Memory B cell (primary cell): ENCODE measurements around the gene RPL38.

Source experiments
- ATAC-seq: fragments of 150-1000 bp; cut with Tn5 transposase; 2 replicates; pipeline ENCODE4 v1.10.0; 2021; ENCODE audit warnings: low read depth, mild to moderate bottlenecking, moderate library complexity
- DNase-seq, 2 donors: peaks; one replicate each; pipeline ENCODE4 v3.0.0; 2022; ENCODE audit warnings: low spot score in 2 of 2
- H3K27ac Mint-ChIP-seq: one replicate; pipeline ENCODE4 v1.8.0; 2022; ENCODE audit warnings: mild to moderate bottlenecking, moderate library complexity, mixed read lengths
- H3K27me3 Mint-ChIP-seq: one replicate; pipeline ENCODE4 v1.8.0; 2022; ENCODE audit warnings: mixed read lengths
- H3K36me3 Mint-ChIP-seq: one replicate; pipeline ENCODE4 v1.8.0; 2022; ENCODE audit warnings: mild to moderate bottlenecking, mixed read lengths
- H3K4me1 Mint-ChIP-seq: one replicate; pipeline ENCODE4 v1.8.0; 2022; ENCODE audit warnings: mixed read lengths
- H3K4me3 Mint-ChIP-seq: one replicate; pipeline ENCODE4 v1.8.0; 2022; ENCODE audit warnings: mild to moderate bottlenecking, moderate library complexity, mixed read lengths
- H3K9me3 Mint-ChIP-seq: one replicate; pipeline ENCODE4 v1.8.0; 2022; ENCODE audit warnings: mixed read lengths

The RPL38 gene

GRCh38 chr17:74250324-74250995, 47.0 kb downstream of the RPL38 start:
- DNase-seq (no peak), ATAC-seq (no peak)
- peaks cover 5% of the 10 kb centered on the region for H3K27me3 Mint-ChIP-seq
- H3K4me1 Mint-ChIP-seq = peaks cover 3% of the 10 kb centered on the region
- H3K4me3 Mint-ChIP-seq = no peak overlapping the region
- H3K36me3 Mint-ChIP-seq = peaks cover 4% of the 10 kb centered on the region
- no peak overlapping the region for H3K27ac Mint-ChIP-seq
- no peaks in the 10 kb centered on the region for H3K9me3 Mint-ChIP-seq

GRCh38 chr17:74251051-74251450, 47.6 kb downstream of the RPL38 start:
- no peaks in the 10 kb centered on the region for H3K9me3 Mint-ChIP-seq
- no peak overlapping the region for H3K27ac Mint-ChIP-seq
- peaks cover 4% of the 10 kb centered on the region for H3K36me3 Mint-ChIP-seq
- H3K4me3 Mint-ChIP-seq = no peak overlapping the region
- H3K27me3 Mint-ChIP-seq = peaks cover 5% of the 10 kb centered on the region
- DNase-seq = no peak
- no peak for ATAC-seq
- peaks cover 3% of the 10 kb centered on the region for H3K4me1 Mint-ChIP-seq

GRCh38 chr17:74251569-74251968, 48.1 kb downstream of the RPL38 start:
- Mint-ChIP-seq H3K9me3 (no peaks in the 10 kb centered on the region), H3K27ac (no peak overlapping the region), H3K27me3 (peaks cover 4% of the 10 kb centered on the region), H3K4me3 (no peak overlapping the region), H3K4me1 (peaks cover 3% of the 10 kb centered on the region), H3K36me3 (peaks cover 2% of the 10 kb centered on the region)
- DNase-seq (no peak), ATAC-seq (no peak)

GRCh38 chr17:74252211-74252610, 48.7 kb downstream of the RPL38 start:
- ATAC-seq = no peak
- H3K9me3 Mint-ChIP-seq = no peaks in the 10 kb centered on the region
- DNase-seq = no peak
- no peak overlapping the region for H3K4me3 Mint-ChIP-seq
- peaks cover 3% of the 10 kb centered on the region for H3K4me1 Mint-ChIP-seq
- peaks cover 3% of the 10 kb centered on the region for H3K27me3 Mint-ChIP-seq
- H3K36me3 Mint-ChIP-seq = no peaks in the 10 kb centered on the region
- no peak overlapping the region for H3K27ac Mint-ChIP-seq

- Mint-ChIP-seq H3K36me3 (no peaks in the 10 kb centered on the region), H3K4me1 (peaks cover 3% of the 10 kb centered on the region), H3K4me3 (no peak overlapping the region), H3K9me3 (no peaks in the 10 kb centered on the region), H3K27ac (no peak overlapping the region), H3K27me3 (peaks cover 3% of the 10 kb centered on the region)
- DNase-seq (no peak), ATAC-seq (no peak)
Observed at GRCh38 chr17:74253036-74253435, 49.6 kb downstream of the RPL38 start.

GRCh38 chr17:74257311-74257710, 53.8 kb downstream of the RPL38 start:
- ATAC-seq = no peak
- Mint-ChIP-seq H3K27ac (no peak overlapping the region), H3K27me3 (no peaks in the 10 kb centered on the region), H3K36me3 (no peaks in the 10 kb centered on the region), H3K9me3 (no peaks in the 10 kb centered on the region), H3K4me3 (no peak overlapping the region), H3K4me1 (no peaks in the 10 kb centered on the region)
- no peak for DNase-seq

- no peak for DNase-seq
- no peak overlapping the region for H3K4me3 Mint-ChIP-seq
- H3K27me3 Mint-ChIP-seq = no peaks in the 10 kb centered on the region
- no peak overlapping the region for H3K27ac Mint-ChIP-seq
- H3K9me3 Mint-ChIP-seq = no peaks in the 10 kb centered on the region
- no peaks in the 10 kb centered on the region for H3K36me3 Mint-ChIP-seq
- no peak for ATAC-seq
- H3K4me1 Mint-ChIP-seq = no peaks in the 10 kb centered on the region
Observed at GRCh38 chr17:74259667-74260524, 56.4 kb downstream of the RPL38 start.
